HepG2 (cell line): ENCODE results near the gene RCOR1. TPM values are rescaled to one million over a fixed set of nuclear protein-coding genes. Genes with fewer than 3 reads are reported as not detected.

Experiments used
- ATAC-seq: fragments of 200-7000 bp; cut with Tn5 transposase; 3 replicates; pipeline ENCODE4 v1.9.1; 2020; ENCODE audit warnings: mild to moderate bottlenecking, moderate library complexity
- BruUV-seq: library from RNA; stranded (reverse); fragments of 400-500 nt; replicated peaks from 2 replicates; lab custom pipeline; 2021; lab: Mats Ljungman, UMichigan
- CTCF ChIA-PET: fragments of 300-600 bp; formaldehyde crosslinking; extraction: SDS; loops from one replicate; lab custom pipeline; 2021; ENCODE audit warnings: low total read pairs, inconsistent platforms, low intra/inter-chr PET ratio; lab: Yijun Ruan, JAX
- POLR2A ChIA-PET: fragments of 350-600 bp; sonication (Branson Sonifier 250); formaldehyde crosslinking; loops from one replicate; lab custom pipeline; 2020; ENCODE audit warnings: antibody characterized with exemption, inconsistent platforms; lab: Yijun Ruan, JAX
- DNase-seq: peaks from one replicate; pipeline ENCODE4 v3.0.0-alpha.2; 2015; ENCODE audit warnings: low spot score
- FAIRE-seq: peaks from 3 replicates; lab custom pipeline; 2011; peaks lifted over from hg19 to GRCh38; lab: Jason Lieb, UNC
- H2AFZ ChIP-seq: one replicate; pipeline ENCODE4 v1.6.1; 2011; ENCODE audit warnings: low read length, inconsistent platforms
- H3K27ac ChIP-seq: fragments of 300-600 bp; 3 replicates; pipeline ENCODE4 v1.8.0; 2011; ENCODE audit warnings: mixed run types, mild to moderate bottlenecking, mixed read lengths, low read length, inconsistent platforms; ENCODE audit not compliant: insufficient read depth; ENCODE audit errors: extremely low read length
- H3K27me3 ChIP-seq, 2 experiments: fragments of 200-600 bp in 1 of 2; 2 replicates in 1 of 2; 3 replicates in 1 of 2; pipeline versions ENCODE4 v1.6.0 to v1.8.0; 2011; ENCODE audit warnings: low read length in 2 of 2, mild to moderate bottlenecking in 2 of 2, moderate library complexity in 2 of 2, inconsistent platforms in 1 of 2; ENCODE audit not compliant: insufficient read depth in 2 of 2, control insufficient read depth in 1 of 2
- H3K36me3 ChIP-seq, 2 experiments: fragments of 200-600 bp in 1 of 2; replicated peaks in 1 of 2; 2 replicates in 1 of 2; 3 replicates in 1 of 2; pipeline versions ENCODE4 v1.5.1 to v1.8.0; 2011; ENCODE audit warnings: low read length in 2 of 2, inconsistent platforms in 1 of 2; ENCODE audit not compliant: insufficient read depth in 2 of 2, control insufficient read depth in 1 of 2
- H3K4me1 ChIP-seq: 2 replicates; pipeline ENCODE4 v1.5.1; 2012; ENCODE audit warnings: low read length, inconsistent platforms; ENCODE audit not compliant: insufficient read depth
- H3K4me2 ChIP-seq: 2 replicates; pipeline ENCODE4 v1.6.0; 2011; ENCODE audit warnings: low read depth, low read length, inconsistent platforms
- H3K4me3 ChIP-seq, 3 experiments: fragments of 200-600 bp in 1 of 3; sonication (generic), shearing (Covaris generic) in 1 of 3; replicated peaks in 1 of 3; 2 replicates each; pipeline ENCODE4 v1.5.1; 2011 to 2016; ENCODE audit warnings: low read length in 3 of 3, inconsistent platforms in 2 of 3, low read depth in 2 of 3, mild to moderate bottlenecking in 2 of 3, control low read depth in 1 of 3, mixed read lengths in 1 of 3; ENCODE audit not compliant: insufficient read depth in 1 of 3
- H3K79me2 ChIP-seq: one replicate; pipeline ENCODE4 v1.6.1; 2011; ENCODE audit warnings: low read length, inconsistent platforms; ENCODE audit not compliant: insufficient read depth
- H3K9ac ChIP-seq: 2 replicates; pipeline ENCODE4 v1.6.0; 2011; ENCODE audit warnings: mild to moderate bottlenecking, low read depth, low read length, inconsistent platforms; ENCODE audit not compliant: insufficient read depth
- H3K9me3 ChIP-seq: 2 replicates; pipeline ENCODE4 v1.5.1; 2012; ENCODE audit warnings: mild to moderate bottlenecking, low read length
- H4K20me1 ChIP-seq: 2 replicates; pipeline ENCODE4 v1.6.0; 2011; ENCODE audit warnings: inconsistent platforms, mild to moderate bottlenecking, low read length, moderate library complexity; ENCODE audit not compliant: insufficient read depth
- CREB1 ChIP-seq, 2 experiments: fragments of 450-650 bp in 1 of 2; IDR thresholded peaks; 2 replicates each; pipeline ENCODE4 v1.6.1; 2016 to 2017; ENCODE audit warnings: control low read depth in 1 of 2, mild to moderate bottlenecking in 1 of 2, missing compliant biosample characterization in 1 of 2, missing genetic modification characterization in 1 of 2
- FOXA1 ChIP-seq, 2 experiments: fragments of 450-650 bp in 1 of 2; sonication (generic) in 1 of 2; formaldehyde crosslinking in 1 of 2; IDR thresholded peaks; 2 replicates each; pipeline versions ENCODE4 v1.4.0 to v1.6.1; 2016 to 2020; ENCODE audit warnings: missing genetic modification reagents in 1 of 2
- KLF11 ChIP-seq: IDR thresholded peaks from 2 replicates; pipeline ENCODE4 v1.6.1; 2016; ENCODE audit warnings: missing compliant biosample characterization
- REL ChIP-seq: sonication (generic); formaldehyde crosslinking; conservative IDR thresholded peaks from 2 replicates; pipeline ENCODE4 v1.8.0; 2022; ENCODE audit warnings: mild to moderate bottlenecking, missing genetic modification reagents, moderate library complexity
- RNF2 ChIP-seq: fragments of 450-650 bp; conservative IDR thresholded peaks from 2 replicates; pipeline ENCODE4 v1.6.1; 2016; ENCODE audit warnings: low read depth
- TSC22D2 ChIP-seq: sonication (generic); formaldehyde crosslinking; IDR thresholded peaks from 2 replicates; pipeline ENCODE4 v1.5.1; 2020; ENCODE audit warnings: missing genetic modification reagents, mild to moderate bottlenecking, borderline replicate concordance
- ZMAT3 ChIP-seq: sonication (generic); formaldehyde crosslinking; conservative IDR thresholded peaks from 2 replicates; pipeline ENCODE4 v1.7.0; 2021; ENCODE audit warnings: missing genetic modification reagents
- ZNF432 ChIP-seq: sonication (generic); formaldehyde crosslinking; IDR thresholded peaks from 2 replicates; pipeline ENCODE4 v1.5.0; 2020; ENCODE audit warnings: missing genetic modification reagents, mild to moderate bottlenecking, borderline replicate concordance
- WGBS: methylation state at CpG from one replicate; pipeline ENCODE4 v1.1.6; 2017; ENCODE audit warnings: low lambda C conversion rate; 5-methylcytosine and 5-hydroxymethylcytosine counted together
- in situ Hi-C: cut with HindIII; loops from 2 replicates; pipeline ENCODE4 v1.10.0; 2017; ENCODE audit warnings: low pct_unique_long_range_greater_than_20kb; ENCODE audit not compliant: extremely low pct_ligation_motif_present
- intact Hi-C: fragments of 100-400 bp; cut with micrococcal nuclease; formaldehyde crosslinking; loops from one replicate; pipeline ENCODE4 v1.10.0; 2022; ENCODE audit not compliant: unreplicated experiment
- polyA plus RNA-seq, 8 experiments: library from polyadenylated mRNA; depleted of rRNA in 3 of 8; stranded (reverse) in 7 of 8; unstranded in 1 of 8; fragments of >200 nt; fragmentation: Illumina TruSeq in 4 of 8; extraction: Trizol in 4 of 8; gene quantifications; 2 replicates each; pipeline versions ENCODE4 v1.2.1 to v1.2.3, GENCODE V29; 2011 to 2016; ENCODE audit warnings: low read depth in 4 of 8, missing spikeins in 1 of 8, mixed read lengths in 1 of 8; ENCODE audit not compliant: insufficient read depth in 1 of 8
- total RNA-seq, 5 experiments: library from RNA; depleted of rRNA; stranded (reverse); fragments of >200 nt; fragmentation: Illumina TruSeq; extraction: Trizol; gene quantifications; 2 replicates each; pipeline ENCODE4 v1.2.3, GENCODE V29; 2016; ENCODE audit warnings: low read depth in 1 of 5
- TF ChIP-seq, protein P1 (sequence below): sonication (generic); formaldehyde crosslinking; IDR thresholded peaks from 2 replicates; pipeline ENCODE4 v1.9.0; 2021; ENCODE audit warnings: missing genetic modification reagents, mild to moderate bottlenecking, borderline replicate concordance
- TF ChIP-seq, protein P2 (sequence below): sonication (generic); formaldehyde crosslinking; IDR thresholded peaks from 2 replicates; pipeline ENCODE4 v1.5.1; 2020; ENCODE audit warnings: mild to moderate bottlenecking, missing genetic modification reagents
- TF ChIP-seq, protein P3 (sequence below): sonication (generic); formaldehyde crosslinking; IDR thresholded peaks from 2 replicates; pipeline ENCODE4 v1.9.0; 2021; ENCODE audit warnings: missing genetic modification reagents, borderline replicate concordance
- TF ChIP-seq, protein P4 (sequence below): sonication (generic); formaldehyde crosslinking; IDR thresholded peaks from 2 replicates; pipeline ENCODE4 v1.4.0; 2020; ENCODE audit warnings: low read depth, mild to moderate bottlenecking, missing genetic modification reagents
- TF ChIP-seq, protein P5 (sequence below): sonication (generic); formaldehyde crosslinking; IDR thresholded peaks from 2 replicates; pipeline ENCODE4 v1.5.0; 2020; ENCODE audit warnings: missing genetic modification reagents, mild to moderate bottlenecking, borderline replicate concordance

Gene RCOR1
- total and polyA plus RNA-seq, 2 of the 13 experiments (the other 11 are each of a cell fraction or from before 2014, with no cell fraction given), result 10.2 to 11.1 TPM

DNA sequence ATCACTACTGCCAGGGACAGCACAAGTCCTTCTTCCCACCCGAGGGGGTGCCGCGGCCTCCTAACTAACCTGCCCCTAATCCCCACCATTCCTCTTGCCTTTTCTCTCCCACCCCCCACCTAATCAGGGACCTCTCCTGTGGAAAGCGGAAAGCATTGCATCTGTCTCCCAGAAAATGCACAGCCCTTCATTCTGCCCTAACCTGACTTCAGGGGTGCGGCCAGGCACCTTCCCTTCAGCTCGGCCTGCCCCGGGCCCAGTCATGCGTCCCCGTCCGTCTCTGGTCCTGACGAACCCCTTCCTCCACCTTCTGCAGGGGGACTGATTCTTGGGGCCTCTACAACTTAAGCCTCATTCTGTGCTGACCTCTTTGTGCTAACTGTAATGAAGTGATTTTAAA, 140.9 kb downstream of the RCOR1 start:
- POLR2A ChIA-PET, result no interaction called here
- in situ Hi-C loops, result no loop called here
- no peak for FAIRE-seq

DNA sequence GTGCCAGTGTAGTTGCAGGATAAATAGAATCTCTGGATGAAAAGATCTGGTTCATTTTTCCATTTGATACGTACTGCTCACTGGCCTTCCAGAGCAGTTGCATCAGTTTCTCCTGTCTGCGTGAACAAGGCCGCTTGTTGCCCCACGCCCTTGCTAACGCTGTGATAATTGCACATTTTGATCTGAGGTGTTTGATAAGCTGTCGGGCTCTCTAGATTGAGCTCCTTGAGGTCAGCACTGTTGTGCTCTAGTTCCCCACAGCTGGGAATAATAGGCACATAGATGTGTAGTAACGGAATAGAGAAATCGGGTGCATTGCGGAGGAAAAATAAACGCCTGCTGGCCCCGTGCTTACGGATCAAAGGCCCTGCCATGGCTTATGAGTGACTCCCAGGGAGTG, 142.0 kb downstream of the RCOR1 start:
- no peak overlapping the region for H3K4me3 ChIP-seq
- TF ChIP-seq RNF2 (no peak), TSC22D2 (CRISPR knock-in tag) (no peak), FOXA1 (IDR thresholded peaks at IDR 0.05) (no peak), FOXA1 (CRISPR knock-in tag; IDR thresholded peaks at IDR 0.05) (no peak), ZNF432 (no peak), REL (CRISPR knock-in tag) (no peak)
- TF ChIP-seq, protein P1, sequence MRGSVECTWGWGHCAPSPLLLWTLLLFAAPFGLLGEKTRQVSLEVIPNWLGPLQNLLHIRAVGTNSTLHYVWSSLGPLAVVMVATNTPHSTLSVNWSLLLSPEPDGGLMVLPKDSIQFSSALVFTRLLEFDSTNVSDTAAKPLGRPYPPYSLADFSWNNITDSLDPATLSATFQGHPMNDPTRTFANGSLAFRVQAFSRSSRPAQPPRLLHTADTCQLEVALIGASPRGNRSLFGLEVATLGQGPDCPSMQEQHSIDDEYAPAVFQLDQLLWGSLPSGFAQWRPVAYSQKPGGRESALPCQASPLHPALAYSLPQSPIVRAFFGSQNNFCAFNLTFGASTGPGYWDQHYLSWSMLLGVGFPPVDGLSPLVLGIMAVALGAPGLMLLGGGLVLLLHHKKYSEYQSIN (CRISPR knock-in tag), result no peak
- TF ChIP-seq, protein P2, sequence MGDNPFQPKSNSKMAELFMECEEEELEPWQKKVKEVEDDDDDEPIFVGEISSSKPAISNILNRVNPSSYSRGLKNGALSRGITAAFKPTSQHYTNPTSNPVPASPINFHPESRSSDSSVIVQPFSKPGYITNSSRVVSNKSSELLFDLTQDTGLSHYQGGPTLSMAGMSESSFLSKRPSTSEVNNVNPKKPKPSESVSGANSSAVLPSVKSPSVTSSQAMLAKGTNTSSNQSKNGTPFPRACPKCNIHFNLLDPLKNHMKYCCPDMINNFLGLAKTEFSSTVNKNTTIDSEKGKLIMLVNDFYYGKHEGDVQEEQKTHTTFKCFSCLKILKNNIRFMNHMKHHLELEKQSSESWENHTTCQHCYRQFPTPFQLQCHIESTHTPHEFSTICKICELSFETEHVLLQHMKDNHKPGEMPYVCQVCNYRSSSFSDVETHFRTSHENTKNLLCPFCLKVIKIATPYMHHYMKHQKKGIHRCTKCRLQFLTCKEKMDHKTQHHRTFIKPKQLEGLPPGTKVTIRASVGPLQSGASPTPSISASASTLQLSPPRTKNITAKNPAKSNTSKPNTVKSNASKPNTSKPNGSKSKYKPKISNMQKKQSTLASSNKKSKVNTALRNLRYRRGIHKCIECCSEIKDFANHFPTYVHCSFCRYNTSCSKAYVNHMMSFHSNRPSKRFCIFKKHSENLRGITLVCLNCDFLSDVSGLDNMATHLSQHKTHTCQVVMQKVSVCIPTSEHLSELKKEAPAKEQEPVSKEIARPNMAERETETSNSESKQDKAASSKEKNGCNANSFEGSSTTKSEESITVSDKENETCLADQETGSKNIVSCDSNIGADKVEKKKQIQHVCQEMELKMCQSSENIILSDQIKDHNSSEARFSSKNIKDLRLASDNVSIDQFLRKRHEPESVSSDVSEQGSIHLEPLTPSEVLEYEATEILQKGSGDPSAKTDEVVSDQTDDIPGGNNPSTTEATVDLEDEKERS (CRISPR knock-in tag), result no peak
- TF ChIP-seq, protein P3, sequence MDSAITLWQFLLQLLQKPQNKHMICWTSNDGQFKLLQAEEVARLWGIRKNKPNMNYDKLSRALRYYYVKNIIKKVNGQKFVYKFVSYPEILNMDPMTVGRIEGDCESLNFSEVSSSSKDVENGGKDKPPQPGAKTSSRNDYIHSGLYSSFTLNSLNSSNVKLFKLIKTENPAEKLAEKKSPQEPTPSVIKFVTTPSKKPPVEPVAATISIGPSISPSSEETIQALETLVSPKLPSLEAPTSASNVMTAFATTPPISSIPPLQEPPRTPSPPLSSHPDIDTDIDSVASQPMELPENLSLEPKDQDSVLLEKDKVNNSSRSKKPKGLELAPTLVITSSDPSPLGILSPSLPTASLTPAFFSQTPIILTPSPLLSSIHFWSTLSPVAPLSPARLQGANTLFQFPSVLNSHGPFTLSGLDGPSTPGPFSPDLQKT (CRISPR knock-in tag), result no peak
- TF ChIP-seq, all 625 proteins: peak for 0
- Histone ChIP-seq H3K27ac (no peak overlapping the region), H3K4me1 (no peaks in the 10 kb centered on the region), H4K20me1 (no peaks in the 10 kb centered on the region), H3K36me3 (peaks cover 7 to 13% of the 10 kb centered on the region in 2 experiments; a peak in 2 of 5 replicates), H3K27me3 (no peaks in the 10 kb centered on the region), H2AFZ (no peak overlapping the region), H3K9ac (no peak overlapping the region), H3K79me2 (no peaks in the 10 kb centered on the region), H3K9me3 (no peaks in the 10 kb centered on the region), H3K4me2 (no peak overlapping the region)
- ChIA-PET POLR2A (no interaction called here), CTCF (no interaction called here)
- DNase-seq, result no peak
- WGBS, result over 99% methylated on average over 12 of the region's 12 CpGs
- in situ Hi-C loops, result no loop called here
- no peak for FAIRE-seq
- no peak for ATAC-seq
- intact Hi-C loops, result no loop called here
- BruUV-seq, result no TSS peak

More for the DNA sequence above, 140.9 kb downstream of the RCOR1 start:
- H3K36me3 ChIP-seq, result peaks cover 9 to 23% of the 10 kb centered on the region in 2 experiments
- H3K9ac ChIP-seq, result no peak overlapping the region
- TF ChIP-seq, protein P4, sequence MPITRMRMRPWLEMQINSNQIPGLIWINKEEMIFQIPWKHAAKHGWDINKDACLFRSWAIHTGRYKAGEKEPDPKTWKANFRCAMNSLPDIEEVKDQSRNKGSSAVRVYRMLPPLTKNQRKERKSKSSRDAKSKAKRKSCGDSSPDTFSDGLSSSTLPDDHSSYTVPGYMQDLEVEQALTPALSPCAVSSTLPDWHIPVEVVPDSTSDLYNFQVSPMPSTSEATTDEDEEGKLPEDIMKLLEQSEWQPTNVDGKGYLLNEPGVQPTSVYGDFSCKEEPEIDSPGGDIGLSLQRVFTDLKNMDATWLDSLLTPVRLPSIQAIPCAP (CRISPR knock-in tag), result no peak
- TF ChIP-seq ZMAT3 (CRISPR knock-in tag) (no peak), CREB1 (IDR thresholded peaks at IDR 0.05) (no peak), CREB1 (CRISPR knock-in tag; IDR thresholded peaks at IDR 0.05) (no peak), KLF11 (CRISPR knock-in tag) (no peak)
- TF ChIP-seq, protein P5, sequence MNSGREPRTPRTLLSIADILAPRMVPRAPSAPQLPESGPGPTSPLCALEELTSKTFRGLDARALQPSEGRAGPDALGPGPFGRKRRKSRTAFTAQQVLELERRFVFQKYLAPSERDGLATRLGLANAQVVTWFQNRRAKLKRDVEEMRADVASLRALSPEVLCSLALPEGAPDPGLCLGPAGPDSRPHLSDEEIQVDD (CRISPR knock-in tag), result no peak
- H4K20me1 ChIP-seq, result no peaks in the 10 kb centered on the region
- H2AFZ ChIP-seq, result no peak overlapping the region
- no peak overlapping the region for H3K4me3 ChIP-seq
- no peak overlapping the region for H3K4me2 ChIP-seq
- 90% methylated on average over 11 of the region's 11 CpGs for WGBS
- intact Hi-C loops, result no loop called here
- no peaks in the 10 kb centered on the region for H3K9me3 ChIP-seq
- H3K27me3 ChIP-seq, result no peaks in the 10 kb centered on the region
- H3K4me1 ChIP-seq, result no peaks in the 10 kb centered on the region
- CTCF ChIA-PET, result no interaction called here
- H3K27ac ChIP-seq, result no peak overlapping the region
- no peaks in the 10 kb centered on the region for H3K79me2 ChIP-seq
- DNase-seq (no peak), ATAC-seq (no peak)
- no TSS peak for BruUV-seq
